HepG2 (cell line): ENCODE results near the gene GPBAR1. TPM values are rescaled to one million over a fixed set of nuclear protein-coding genes. Genes with fewer than 3 reads are reported as not detected.

Experiments used
- BHLHE40 ChIP-seq: IDR thresholded peaks from 2 replicates; pipeline ENCODE4 v1.6.1; 2011; ENCODE audit warnings: low read length, improper control_type of control experiment
- CREBL2 ChIP-seq: sonication (generic); formaldehyde crosslinking; IDR thresholded peaks from 2 replicates; pipeline ENCODE4 v1.8.1; 2023; ENCODE audit warnings: missing genetic modification reagents, mild to moderate bottlenecking, borderline replicate concordance
- CREM ChIP-seq, 2 experiments: sonication (generic) in 1 of 2; formaldehyde crosslinking in 1 of 2; IDR thresholded peaks; 2 replicates each; pipeline versions ENCODE4 v1.4.0 to v1.6.1; 2016 to 2020; ENCODE audit warnings: antibody characterized with exemption in 1 of 2, mild to moderate bottlenecking in 1 of 2, missing genetic modification reagents in 1 of 2
- E2F5 ChIP-seq: sonication (generic); formaldehyde crosslinking; conservative IDR thresholded peaks from 2 replicates; pipeline ENCODE4 v1.4.0; 2020; ENCODE audit warnings: missing genetic modification reagents
- GRHL1 ChIP-seq: sonication (generic); formaldehyde crosslinking; conservative IDR thresholded peaks from 2 replicates; pipeline ENCODE4 v1.8.0; 2022; ENCODE audit warnings: missing genetic modification reagents
- POLR2G ChIP-seq: fragments of 200-400 bp; formaldehyde crosslinking; IDR thresholded peaks from 2 replicates; pipeline ENCODE4 v1.6.1; 2018; ENCODE audit warnings: mild to moderate bottlenecking, low read depth, low read length, moderate library complexity
- TRAFD1 ChIP-seq: sonication (generic); formaldehyde crosslinking; IDR thresholded peaks from 2 replicates; pipeline ENCODE4 v1.5.1; 2020; ENCODE audit warnings: missing genetic modification reagents, mild to moderate bottlenecking, borderline replicate concordance
- ZBTB14 ChIP-seq: sonication (generic); formaldehyde crosslinking; IDR thresholded peaks from 2 replicates; pipeline ENCODE4 v1.4.0; 2020; ENCODE audit warnings: missing genetic modification reagents
- ZNF274 ChIP-seq: sonication (generic); formaldehyde crosslinking; IDR thresholded peaks from 2 replicates; pipeline ENCODE4 v1.5.1; 2020; ENCODE audit warnings: mild to moderate bottlenecking, missing genetic modification reagents
- ZNF407 ChIP-seq: sonication (generic); formaldehyde crosslinking; IDR thresholded peaks from one replicate; pipeline ENCODE4 v1.5.1; 2020; ENCODE audit warnings: mild to moderate bottlenecking, missing genetic modification reagents; ENCODE audit errors: not compliant biosample characterization
- ZSCAN12 ChIP-seq: sonication (generic); formaldehyde crosslinking; IDR thresholded peaks from 2 replicates; pipeline ENCODE4 v1.9.0; 2021; ENCODE audit warnings: mild to moderate bottlenecking, missing genetic modification reagents
- ZSCAN21 ChIP-seq: sonication (generic); formaldehyde crosslinking; IDR thresholded peaks from 2 replicates; pipeline ENCODE4 v1.8.0; 2022; ENCODE audit warnings: mild to moderate bottlenecking, missing genetic modification reagents, moderate library complexity, borderline replicate concordance
- polyA plus RNA-seq, 8 experiments: library from polyadenylated mRNA; depleted of rRNA in 3 of 8; stranded (reverse) in 7 of 8; unstranded in 1 of 8; fragments of >200 nt; fragmentation: Illumina TruSeq in 4 of 8; extraction: Trizol in 4 of 8; gene quantifications; 2 replicates each; pipeline versions ENCODE4 v1.2.1 to v1.2.3, GENCODE V29; 2011 to 2016; ENCODE audit warnings: low read depth in 4 of 8, missing spikeins in 1 of 8, mixed read lengths in 1 of 8; ENCODE audit not compliant: insufficient read depth in 1 of 8
- total RNA-seq, 5 experiments: library from RNA; depleted of rRNA; stranded (reverse); fragments of >200 nt; fragmentation: Illumina TruSeq; extraction: Trizol; gene quantifications; 2 replicates each; pipeline ENCODE4 v1.2.3, GENCODE V29; 2016; ENCODE audit warnings: low read depth in 1 of 5

The GPBAR1 gene
- total and polyA plus RNA-seq, 2 of the 13 experiments (the other 11 are each of a cell fraction or from before 2014, with no cell fraction given) = 0.05 to 0.09 TPM

GRCh38 chr2:218301176-218301819 is 40.5 kb downstream of the GPBAR1 start (continued):
- no peak for TF ChIP-seq ZBTB14
- TF ChIP-seq CREBL2 (CRISPR knock-in tag) = no peak
- no peak for TF ChIP-seq POLR2G
- TF ChIP-seq GRHL1 (CRISPR knock-in tag) = no peak
- no peak for TF ChIP-seq BHLHE40
- TF ChIP-seq ZSCAN21 = 0 out of 2 replicates have a peak, but pooled peaks have one; percentile 43
- no peak for TF ChIP-seq E2F5 (CRISPR knock-in tag)
- no peak for TF ChIP-seq ZNF407 (CRISPR knock-in tag)
- TF ChIP-seq ZSCAN12 (CRISPR knock-in tag) = no peak; the same call in 1 of the 2 replicates
- TF ChIP-seq ZNF274 (CRISPR knock-in tag) = 0 out of 2 replicates have a peak, but pooled peaks have one; percentile 29
- no peak for TF ChIP-seq CREM (IDR thresholded peaks at IDR 0.05)
- TF ChIP-seq CREM (CRISPR knock-in tag; IDR thresholded peaks at IDR 0.05) = no peak
- TF ChIP-seq TRAFD1 (CRISPR knock-in tag) = no peak
